HL-60 (cell line): Measurements from ENCODE around the gene PSMD3.

Experiments used
- GABPA ChIP-seq: IDR thresholded peaks from 2 replicates; pipeline ENCODE4 v1.6.1; 2012; ENCODE audit warnings: low read depth
- POLR2AphosphoS5 ChIP-seq: IDR thresholded peaks from 2 replicates; pipeline ENCODE4 v1.6.1; 2012; ENCODE audit warnings: low read depth
- SPI1 ChIP-seq: IDR thresholded peaks from 2 replicates; pipeline ENCODE4 v1.6.1; 2012; ENCODE audit warnings: low read depth, mild to moderate bottlenecking, borderline replicate concordance
- TF ChIP-seq, protein P1 (sequence below): IDR thresholded peaks from one replicate; pipeline ENCODE4 v1.5.1; 2011; ENCODE audit warnings: low read length, control low read depth, inconsistent platforms; ENCODE audit not compliant: insufficient read depth
- TF ChIP-seq, protein P2 (sequence below): IDR thresholded peaks from 2 replicates; pipeline ENCODE4 v1.6.1; 2012; ENCODE audit warnings: low read depth; ENCODE audit not compliant: insufficient replicate concordance

DNA sequence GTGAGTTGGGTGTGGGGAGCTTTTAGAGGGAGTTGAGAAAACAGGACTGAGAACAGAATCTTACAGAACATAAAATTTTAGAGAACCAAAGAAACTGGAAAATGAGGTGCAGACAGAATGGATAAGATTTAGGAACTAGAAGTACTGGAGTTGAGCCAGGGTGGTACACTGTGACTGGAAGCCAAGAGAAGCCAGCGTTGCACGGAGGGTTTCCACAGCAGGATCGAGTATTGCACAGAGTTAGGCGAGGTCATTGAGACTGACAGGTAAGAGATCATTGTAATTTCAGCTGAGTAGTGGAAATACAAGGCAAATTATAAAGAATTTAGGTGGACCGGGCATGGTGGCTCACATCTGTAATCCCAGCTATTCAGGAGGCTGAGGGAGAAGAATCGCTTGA is 11.2 kb upstream of the PSMD3 start:
- TF ChIP-seq, protein P1, sequence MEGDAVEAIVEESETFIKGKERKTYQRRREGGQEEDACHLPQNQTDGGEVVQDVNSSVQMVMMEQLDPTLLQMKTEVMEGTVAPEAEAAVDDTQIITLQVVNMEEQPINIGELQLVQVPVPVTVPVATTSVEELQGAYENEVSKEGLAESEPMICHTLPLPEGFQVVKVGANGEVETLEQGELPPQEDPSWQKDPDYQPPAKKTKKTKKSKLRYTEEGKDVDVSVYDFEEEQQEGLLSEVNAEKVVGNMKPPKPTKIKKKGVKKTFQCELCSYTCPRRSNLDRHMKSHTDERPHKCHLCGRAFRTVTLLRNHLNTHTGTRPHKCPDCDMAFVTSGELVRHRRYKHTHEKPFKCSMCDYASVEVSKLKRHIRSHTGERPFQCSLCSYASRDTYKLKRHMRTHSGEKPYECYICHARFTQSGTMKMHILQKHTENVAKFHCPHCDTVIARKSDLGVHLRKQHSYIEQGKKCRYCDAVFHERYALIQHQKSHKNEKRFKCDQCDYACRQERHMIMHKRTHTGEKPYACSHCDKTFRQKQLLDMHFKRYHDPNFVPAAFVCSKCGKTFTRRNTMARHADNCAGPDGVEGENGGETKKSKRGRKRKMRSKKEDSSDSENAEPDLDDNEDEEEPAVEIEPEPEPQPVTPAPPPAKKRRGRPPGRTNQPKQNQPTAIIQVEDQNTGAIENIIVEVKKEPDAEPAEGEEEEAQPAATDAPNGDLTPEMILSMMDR = no peak
- TF ChIP-seq, protein P2, sequence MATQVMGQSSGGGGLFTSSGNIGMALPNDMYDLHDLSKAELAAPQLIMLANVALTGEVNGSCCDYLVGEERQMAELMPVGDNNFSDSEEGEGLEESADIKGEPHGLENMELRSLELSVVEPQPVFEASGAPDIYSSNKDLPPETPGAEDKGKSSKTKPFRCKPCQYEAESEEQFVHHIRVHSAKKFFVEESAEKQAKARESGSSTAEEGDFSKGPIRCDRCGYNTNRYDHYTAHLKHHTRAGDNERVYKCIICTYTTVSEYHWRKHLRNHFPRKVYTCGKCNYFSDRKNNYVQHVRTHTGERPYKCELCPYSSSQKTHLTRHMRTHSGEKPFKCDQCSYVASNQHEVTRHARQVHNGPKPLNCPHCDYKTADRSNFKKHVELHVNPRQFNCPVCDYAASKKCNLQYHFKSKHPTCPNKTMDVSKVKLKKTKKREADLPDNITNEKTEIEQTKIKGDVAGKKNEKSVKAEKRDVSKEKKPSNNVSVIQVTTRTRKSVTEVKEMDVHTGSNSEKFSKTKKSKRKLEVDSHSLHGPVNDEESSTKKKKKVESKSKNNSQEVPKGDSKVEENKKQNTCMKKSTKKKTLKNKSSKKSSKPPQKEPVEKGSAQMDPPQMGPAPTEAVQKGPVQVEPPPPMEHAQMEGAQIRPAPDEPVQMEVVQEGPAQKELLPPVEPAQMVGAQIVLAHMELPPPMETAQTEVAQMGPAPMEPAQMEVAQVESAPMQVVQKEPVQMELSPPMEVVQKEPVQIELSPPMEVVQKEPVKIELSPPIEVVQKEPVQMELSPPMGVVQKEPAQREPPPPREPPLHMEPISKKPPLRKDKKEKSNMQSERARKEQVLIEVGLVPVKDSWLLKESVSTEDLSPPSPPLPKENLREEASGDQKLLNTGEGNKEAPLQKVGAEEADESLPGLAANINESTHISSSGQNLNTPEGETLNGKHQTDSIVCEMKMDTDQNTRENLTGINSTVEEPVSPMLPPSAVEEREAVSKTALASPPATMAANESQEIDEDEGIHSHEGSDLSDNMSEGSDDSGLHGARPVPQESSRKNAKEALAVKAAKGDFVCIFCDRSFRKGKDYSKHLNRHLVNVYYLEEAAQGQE = no peak
- no peak for TF ChIP-seq GABPA
- no peak for TF ChIP-seq POLR2AphosphoS5
- TF ChIP-seq SPI1 = no peak
